Measurements from ENCODE around the gene PXT1. TPM values are rescaled to one million over a fixed set of nuclear protein-coding genes. Genes with fewer than 3 reads are reported as not detected.
"Not testable (repeated sequence)": the region's sequence is repeated elsewhere in the genome, so short reads cannot be mapped to it uniquely, and the experiment has no call there.

PXT1 gene
- total RNA-seq, 1 donor from 2014 or later, result not detected

DNA sequence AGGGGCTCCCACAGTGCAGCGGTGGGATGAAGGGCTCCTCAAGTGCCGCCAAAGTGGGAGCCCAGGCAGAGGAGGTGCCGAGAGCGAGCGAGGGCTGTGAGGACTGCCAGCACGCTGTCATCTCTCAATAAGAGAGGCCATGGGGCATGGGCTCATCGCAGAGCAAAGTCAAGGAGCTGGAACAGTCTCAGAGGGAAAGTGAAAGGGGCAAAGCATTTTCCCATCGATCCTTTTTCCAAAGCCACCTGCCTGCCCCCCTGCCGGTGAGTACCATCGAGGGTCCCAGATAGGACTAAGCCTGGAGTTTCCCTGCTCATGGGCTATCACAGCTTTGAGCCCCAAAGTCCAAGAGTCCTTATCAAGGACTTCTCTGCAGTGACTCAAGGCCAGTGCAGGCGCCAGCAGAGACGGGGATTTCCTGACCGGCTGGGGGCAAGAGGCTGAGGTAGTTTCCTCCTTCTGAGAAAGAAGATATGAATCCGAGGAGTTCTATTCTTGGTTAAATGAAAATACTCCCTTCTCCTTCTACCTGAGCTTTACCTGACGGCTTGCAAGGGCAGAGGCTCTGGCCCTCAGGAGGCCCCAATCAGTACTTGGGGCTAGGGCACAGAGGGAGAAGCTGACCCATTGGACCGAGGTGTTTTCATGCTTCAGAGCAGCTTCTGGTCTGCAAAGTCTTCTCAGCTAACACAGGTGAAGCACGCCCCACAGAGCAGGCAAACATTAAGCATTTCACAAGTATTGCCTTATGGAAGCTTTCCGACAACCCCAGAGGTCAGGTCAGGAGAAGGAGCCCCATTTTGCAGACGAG, 77.8 kb downstream of the PXT1 start:
- intact Hi-C loops (cut with DNase I), result loop anchor here (5.0 kb wide), 1 partner anchor 63 kb away; no protein-coding TSS in a partner anchor
- no peaks in the 10 kb centered on the region for H3K9me3 ChIP-seq
- DNase-seq (ENCODE audit: extremely low spot score in 2 of 2), result no peak
- H3K36me3 ChIP-seq, result no peaks in the 10 kb centered on the region
- H3K4me3 ChIP-seq, result no peak overlapping the region
- no peak overlapping the region for H3K27ac ChIP-seq
- TF ChIP-seq POLR2A (IDR thresholded peaks at IDR 0.05), result no peak
- TF ChIP-seq CTCF (IDR thresholded peaks at IDR 0.05), result no peak
- TF ChIP-seq POLR2AphosphoS5 (IDR thresholded peaks at IDR 0.05; ENCODE audit: insufficient read depth in 1 of 2, low read depth in 1 of 2), result no peak
- no peaks in the 10 kb centered on the region for H3K4me1 ChIP-seq
- H3K27me3 ChIP-seq, result no peaks in the 10 kb centered on the region

DNA sequence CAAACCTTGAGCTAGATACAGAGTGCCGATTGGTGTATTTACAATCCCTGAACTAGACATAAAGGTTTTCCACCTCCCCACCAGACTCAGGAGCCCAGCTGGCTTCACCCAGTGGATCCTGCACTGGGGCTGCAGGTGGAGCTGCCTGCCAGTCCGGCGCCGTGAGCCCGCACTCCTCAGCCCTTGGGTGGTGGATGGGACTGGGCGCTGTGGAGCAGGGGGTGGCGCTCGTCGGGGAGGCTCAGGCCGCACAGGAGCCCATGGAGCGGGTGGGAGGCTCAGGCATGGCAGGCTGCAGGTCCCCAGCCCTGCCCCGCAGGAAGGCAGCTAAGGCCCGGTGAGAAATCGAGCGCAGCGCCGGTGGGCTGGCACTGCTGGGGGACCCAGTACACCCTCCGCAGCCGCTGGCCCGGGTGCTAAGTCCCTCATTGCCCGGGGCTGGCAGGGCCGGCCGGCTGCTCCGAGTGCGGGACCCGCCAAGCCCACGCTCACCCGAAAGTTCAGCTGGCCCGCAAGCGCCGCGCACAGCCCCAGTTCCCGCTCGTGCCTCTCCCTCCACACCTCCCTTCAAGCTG, 78.5 kb downstream of the PXT1 start:
- H3K9me3 ChIP-seq; DNase-seq (ENCODE audit: extremely low spot score in 2 of 2); H3K27ac ChIP-seq; H3K27me3 ChIP-seq; H3K4me1 ChIP-seq; H3K4me3 ChIP-seq; H3K36me3 ChIP-seq: not testable (repeated sequence)
- intact Hi-C loops (cut with DNase I), result loop anchor here (5.0 kb wide), 1 partner anchor 62 kb away; no protein-coding TSS in a partner anchor

GRCh38 chr6:36363371-36363752, 79.3 kb downstream of the PXT1 start:
- H3K9me3 ChIP-seq; H3K4me3 ChIP-seq; DNase-seq (ENCODE audit: extremely low spot score in 2 of 2); H3K4me1 ChIP-seq; H3K36me3 ChIP-seq; H3K27ac ChIP-seq; H3K27me3 ChIP-seq: not testable (repeated sequence)
- intact Hi-C loops (cut with DNase I), result loop anchor here (5.0 kb wide), 1 partner anchor 61 kb away; no protein-coding TSS in a partner anchor

DNA sequence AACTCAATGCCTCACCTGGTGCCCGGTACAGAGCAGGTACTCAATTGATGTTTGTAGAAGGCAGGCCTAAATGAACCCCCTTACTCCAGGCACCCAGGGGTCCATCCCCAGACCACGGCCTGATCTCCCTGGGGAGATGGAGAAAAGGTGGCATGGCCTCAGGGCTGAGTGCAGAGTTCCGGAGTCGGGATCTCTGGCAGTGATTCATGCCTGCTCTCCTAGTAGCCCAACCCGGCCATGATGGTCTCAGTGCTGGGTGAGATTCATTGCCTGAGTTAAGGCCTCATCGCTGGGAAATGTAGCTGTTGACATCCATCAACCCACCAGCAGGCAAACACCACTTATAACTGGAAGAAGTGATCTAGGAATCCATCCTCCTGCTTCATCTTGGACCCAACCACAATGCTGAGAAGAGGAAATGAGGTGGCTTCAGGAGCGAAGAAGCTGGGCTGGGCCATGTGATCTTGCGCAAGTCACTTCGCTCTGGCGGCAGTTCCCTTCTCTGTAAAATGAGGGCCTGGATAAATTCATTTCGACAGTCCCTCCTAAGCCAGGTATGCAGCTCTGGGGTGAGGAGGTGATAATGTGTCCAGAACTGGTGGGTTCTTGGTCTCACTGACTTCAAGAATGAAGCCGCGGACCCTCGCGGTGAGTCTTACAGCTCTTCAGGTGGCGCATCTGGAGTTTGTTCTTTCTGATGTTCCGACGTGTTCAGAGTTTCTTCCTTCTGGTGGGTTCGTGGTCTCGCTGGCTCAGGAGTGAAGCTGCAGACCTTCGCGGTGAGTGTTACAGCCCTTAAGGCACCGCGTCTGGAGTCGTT, 79.9 kb downstream of the PXT1 start:
- H3K36me3 ChIP-seq, result no peaks in the 10 kb centered on the region
- no peak for DNase-seq (ENCODE audit: extremely low spot score in 2 of 2)
- intact Hi-C loops (cut with DNase I), result loop anchor here (5.0 kb wide), 1 partner anchor 60 kb away; no protein-coding TSS in a partner anchor
- H3K4me3 ChIP-seq, result no peak overlapping the region
- no peak for TF ChIP-seq CTCF (IDR thresholded peaks at IDR 0.05)
- no peak for TF ChIP-seq POLR2A (IDR thresholded peaks at IDR 0.05)
- no peak for TF ChIP-seq POLR2AphosphoS5 (IDR thresholded peaks at IDR 0.05; ENCODE audit: insufficient read depth in 1 of 2, low read depth in 1 of 2)
- H3K9me3 ChIP-seq, result no peaks in the 10 kb centered on the region
- no peaks in the 10 kb centered on the region for H3K4me1 ChIP-seq
- no peak overlapping the region for H3K27ac ChIP-seq
- no peaks in the 10 kb centered on the region for H3K27me3 ChIP-seq

GRCh38 chr6:36361071-36361470, 81.6 kb downstream of the PXT1 start:
- no peak for DNase-seq (ENCODE audit: extremely low spot score in 2 of 2)
- intact Hi-C loops (cut with DNase I), result loop anchor here (5.0 kb wide), 1 partner anchor 59 kb away; no protein-coding TSS in a partner anchor
- TF ChIP-seq POLR2AphosphoS5 (IDR thresholded peaks at IDR 0.05; ENCODE audit: insufficient read depth in 1 of 2, low read depth in 1 of 2), result no peak
- TF ChIP-seq CTCF (IDR thresholded peaks at IDR 0.05), result no peak
- TF ChIP-seq POLR2A (IDR thresholded peaks at IDR 0.05), result no peak
- Histone ChIP-seq H3K9me3 (no peaks in the 10 kb centered on the region), H3K4me3 (no peak overlapping the region), H3K27me3 (no peaks in the 10 kb centered on the region), H3K4me1 (no peaks in the 10 kb centered on the region), H3K27ac (no peak overlapping the region), H3K36me3 (no peaks in the 10 kb centered on the region)

All from vagina (tissue), 2 donors.